ENCODE measurements around the gene RNF151.

RNF151 gene

DNA sequence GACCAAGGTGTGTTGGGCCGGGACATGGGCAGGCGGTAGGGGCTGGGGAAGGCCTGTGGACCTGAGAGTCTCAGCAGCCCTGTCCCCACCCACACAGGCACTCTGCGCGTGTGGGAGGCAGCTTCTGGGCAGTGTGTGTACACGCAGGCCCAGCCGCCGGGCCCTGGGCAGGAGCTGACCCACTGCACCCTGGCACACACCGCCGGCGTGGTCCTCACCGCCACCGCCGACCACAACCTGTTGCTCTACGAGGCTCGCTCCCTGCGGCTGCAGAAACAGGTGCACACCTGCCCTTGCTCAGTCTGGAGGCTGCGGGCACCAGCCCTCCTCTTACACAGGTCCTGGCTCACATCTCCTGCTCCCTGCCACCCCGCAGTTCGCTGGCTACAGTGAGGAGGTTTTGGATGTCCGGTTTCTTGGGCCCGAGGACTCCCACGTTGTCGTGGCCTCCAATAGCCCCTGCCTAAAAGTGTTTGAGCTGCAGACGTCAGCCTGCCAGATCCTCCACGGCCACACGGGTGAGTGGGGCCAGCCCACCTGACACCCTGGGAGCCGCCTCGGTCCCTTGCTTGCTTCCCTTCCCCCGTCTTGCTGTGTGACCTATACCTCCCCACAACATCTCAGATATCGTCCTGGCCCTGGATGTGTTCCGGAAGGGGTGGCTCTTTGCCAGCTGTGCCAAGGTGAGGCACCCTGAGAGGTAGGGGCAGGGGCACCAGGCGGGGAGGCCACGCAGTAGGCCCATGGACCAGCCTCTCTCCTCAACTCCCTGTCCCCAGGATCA is 9.0 kb downstream of the RNF151 start:
- ChIA-PET CTCF (no interaction called here), POLR2A (interaction anchor here (0.8 to 3.3 kb wide), 2 partner anchors 9 to 11 kb away, joined by 3 to 28 read pairs; partner anchors contain the start of genes GFER and RPS2)
- no peak for DNase-seq (ENCODE audit: extremely low spot score)
- TF ChIP-seq CTBP1 (IDR thresholded peaks at IDR 0.05; ENCODE audit: borderline replicate concordance) (no peak), FOXA1 (IDR thresholded peaks at IDR 0.05) (no peak), TARDBP (IDR thresholded peaks at IDR 0.05) (no peak), SUZ12 (IDR thresholded peaks at IDR 0.05) (no peak), L3MBTL2 (conservative IDR thresholded peaks at IDR 0.05) (no peak), ZNF384 (IDR thresholded peaks at IDR 0.05) (no peak), SP1 (IDR thresholded peaks at IDR 0.05) (no peak), ARNT (IDR thresholded peaks at IDR 0.05) (no peak)
- TF ChIP-seq, protein P1, sequence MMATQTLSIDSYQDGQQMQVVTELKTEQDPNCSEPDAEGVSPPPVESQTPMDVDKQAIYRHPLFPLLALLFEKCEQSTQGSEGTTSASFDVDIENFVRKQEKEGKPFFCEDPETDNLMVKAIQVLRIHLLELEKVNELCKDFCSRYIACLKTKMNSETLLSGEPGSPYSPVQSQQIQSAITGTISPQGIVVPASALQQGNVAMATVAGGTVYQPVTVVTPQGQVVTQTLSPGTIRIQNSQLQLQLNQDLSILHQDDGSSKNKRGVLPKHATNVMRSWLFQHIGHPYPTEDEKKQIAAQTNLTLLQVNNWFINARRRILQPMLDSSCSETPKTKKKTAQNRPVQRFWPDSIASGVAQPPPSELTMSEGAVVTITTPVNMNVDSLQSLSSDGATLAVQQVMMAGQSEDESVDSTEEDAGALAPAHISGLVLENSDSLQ (IDR thresholded peaks at IDR 0.05): no peak

DNA sequence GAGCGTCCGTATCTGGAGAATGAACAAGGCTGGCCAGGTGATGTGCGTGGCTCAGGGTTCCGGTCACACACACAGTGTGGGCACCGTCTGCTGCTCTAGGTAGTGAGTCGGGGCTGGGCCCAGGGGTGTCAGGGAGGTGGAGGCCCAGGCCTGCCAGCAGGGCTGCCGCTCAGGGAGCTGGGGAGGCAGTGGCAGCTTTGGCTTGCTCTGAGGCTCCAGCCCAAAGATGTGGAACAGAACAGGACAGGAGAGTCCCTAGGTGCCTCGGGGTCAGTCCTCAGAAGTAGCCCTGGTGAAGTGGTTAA is 9.5 kb downstream of the RNF151 start:
- POLR2A ChIA-PET: interaction anchor here (0.6 to 3.1 kb wide), 2 partner anchors 11 to 33 kb away, joined by 3 to 45 read pairs; partner anchors contain the start of genes MSRB1, RNF151 and RPS2
- CTCF ChIA-PET: no interaction called here

GRCh38 chr16:1976951-1977874 is 10.6 kb downstream of the RNF151 start:
- CTCF ChIA-PET: no interaction called here
- POLR2A ChIA-PET: interaction anchor here (0.6 to 3.1 kb wide), 2 partner anchors 12 to 18 kb away, joined by 4 to 45 read pairs; partner anchors contain the start of genes NDUFB10, RNF151 and RPS2
- no peak for DNase-seq (ENCODE audit: extremely low spot score)
- no peak for TF ChIP-seq HDGF (IDR thresholded peaks at IDR 0.05; ENCODE audit: borderline replicate concordance)
- no peak for TF ChIP-seq NFRKB (IDR thresholded peaks at IDR 0.05)
- TF ChIP-seq FOXK2 (IDR thresholded peaks at IDR 0.05): no peak
- TF ChIP-seq FOXA1 (IDR thresholded peaks at IDR 0.05): no peak
- TF ChIP-seq BHLHE40 (IDR thresholded peaks at IDR 0.05; ENCODE audit: borderline replicate concordance): no peak
- no peak for TF ChIP-seq SP1 (IDR thresholded peaks at IDR 0.05)
- TF ChIP-seq ZNF384 (IDR thresholded peaks at IDR 0.05): no peak
- no peak for TF ChIP-seq ELF4 (IDR thresholded peaks at IDR 0.05)
- TF ChIP-seq L3MBTL2 (conservative IDR thresholded peaks at IDR 0.05): no peak
- TF ChIP-seq FOXM1 (IDR thresholded peaks at IDR 0.05; ENCODE audit: borderline replicate concordance): no peak
- no peak for TF ChIP-seq TARDBP (IDR thresholded peaks at IDR 0.05)
- TF ChIP-seq LEF1 (IDR thresholded peaks at IDR 0.05; ENCODE audit: borderline replicate concordance): no peak
- TF ChIP-seq, protein P1 (IDR thresholded peaks at IDR 0.05): no peak
- TF ChIP-seq SUZ12 (IDR thresholded peaks at IDR 0.05): no peak
- TF ChIP-seq ARNT (IDR thresholded peaks at IDR 0.05): no peak
- TF ChIP-seq CTBP1 (IDR thresholded peaks at IDR 0.05; ENCODE audit: borderline replicate concordance): no peak

More for the DNA sequence above, 9.5 kb downstream of the RNF151 start:
- TF ChIP-seq ARNT (IDR thresholded peaks at IDR 0.05) (no peak), HDGF (IDR thresholded peaks at IDR 0.05; ENCODE audit: borderline replicate concordance) (no peak), SUZ12 (IDR thresholded peaks at IDR 0.05) (no peak), SP1 (IDR thresholded peaks at IDR 0.05) (no peak)
- DNase-seq (ENCODE audit: extremely low spot score): no peak

DNA sequence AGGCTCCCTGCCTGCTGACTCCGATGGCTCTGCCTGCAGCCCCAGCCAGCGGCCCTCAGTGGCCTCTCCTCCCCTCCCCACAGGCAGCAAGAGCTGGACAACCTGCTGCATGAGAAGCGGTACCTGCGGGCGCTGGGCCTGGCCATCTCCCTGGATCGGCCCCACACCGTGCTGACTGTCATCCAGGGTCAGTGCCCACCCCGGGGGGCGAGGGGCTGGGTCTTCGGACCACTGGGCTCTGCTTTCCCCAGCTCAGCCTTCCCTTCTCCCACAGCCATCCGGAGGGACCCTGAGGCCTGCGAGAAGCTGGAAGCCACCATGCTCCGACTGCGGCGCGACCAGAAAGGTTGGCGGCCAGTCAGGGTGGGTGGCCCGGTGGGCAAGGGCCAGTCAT is 11.2 kb downstream of the RNF151 start:
- CTCF ChIA-PET: no interaction called here
- TF ChIP-seq SUZ12 (IDR thresholded peaks at IDR 0.05): no peak
- TF ChIP-seq LEF1 (IDR thresholded peaks at IDR 0.05; ENCODE audit: borderline replicate concordance): no peak
- TF ChIP-seq, protein P1 (IDR thresholded peaks at IDR 0.05): no peak
- no peak for TF ChIP-seq TARDBP (IDR thresholded peaks at IDR 0.05)
- TF ChIP-seq HDGF (IDR thresholded peaks at IDR 0.05; ENCODE audit: borderline replicate concordance): no peak
- DNase-seq (ENCODE audit: extremely low spot score): no peak
- POLR2A ChIA-PET: interaction anchor here (3.1 kb wide), 1 partner anchor 13 kb away, joined by 45 read pairs; the partner anchor contains the start of genes RNF151 and RPS2

DNA sequence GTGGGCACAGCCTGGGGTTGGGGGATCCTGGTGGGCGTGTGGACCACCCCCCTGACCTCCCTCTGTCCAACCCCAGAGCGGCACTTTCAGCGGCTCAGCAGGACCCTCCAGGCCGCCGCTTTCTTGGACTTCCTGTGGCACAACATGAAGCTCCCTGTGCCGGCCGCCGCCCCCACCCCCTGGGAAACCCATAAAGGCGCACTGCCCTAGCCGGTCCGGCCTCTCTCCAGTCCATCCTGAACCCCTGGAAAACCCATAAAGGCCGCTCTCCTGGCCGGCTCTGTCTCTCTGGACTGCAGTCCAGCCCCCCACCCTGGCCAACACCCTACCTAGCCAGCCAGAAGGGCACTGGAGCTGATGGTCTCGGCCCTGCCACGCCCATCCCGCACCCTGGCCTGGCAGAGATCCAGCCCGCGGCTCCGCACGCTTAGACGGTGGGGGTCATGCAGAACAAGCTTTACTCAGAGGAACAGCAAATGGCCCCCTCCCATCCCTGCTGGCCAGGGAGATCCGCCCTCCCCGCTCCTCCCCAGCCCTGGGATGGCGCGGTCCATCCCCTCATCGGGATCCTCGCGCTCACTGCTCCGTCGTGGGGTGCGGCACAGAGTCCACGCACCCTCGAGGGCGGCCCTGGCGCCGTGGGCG is 11.9 kb downstream of the RNF151 start:
- no peak for DNase-seq (ENCODE audit: extremely low spot score)
- ChIA-PET CTCF (no interaction called here), POLR2A (interaction anchor here (3.1 kb wide), 1 partner anchor 13 kb away, joined by 45 read pairs; the partner anchor contains the start of genes RNF151 and RPS2)
- TF ChIP-seq SUZ12 (IDR thresholded peaks at IDR 0.05) (no peak), FOXK2 (IDR thresholded peaks at IDR 0.05) (no peak), ZNF384 (IDR thresholded peaks at IDR 0.05) (no peak), BHLHE40 (IDR thresholded peaks at IDR 0.05; ENCODE audit: borderline replicate concordance) (no peak), FOXM1 (IDR thresholded peaks at IDR 0.05; ENCODE audit: borderline replicate concordance) (no peak), FOXA1 (IDR thresholded peaks at IDR 0.05) (no peak), TARDBP (IDR thresholded peaks at IDR 0.05) (no peak), NFRKB (IDR thresholded peaks at IDR 0.05) (no peak), ARNT (IDR thresholded peaks at IDR 0.05) (no peak), HDGF (IDR thresholded peaks at IDR 0.05; ENCODE audit: borderline replicate concordance) (no peak), LEF1 (IDR thresholded peaks at IDR 0.05; ENCODE audit: borderline replicate concordance) (no peak), CTBP1 (IDR thresholded peaks at IDR 0.05; ENCODE audit: borderline replicate concordance) (no peak), L3MBTL2 (conservative IDR thresholded peaks at IDR 0.05) (no peak), ELF4 (IDR thresholded peaks at IDR 0.05) (no peak), SP1 (IDR thresholded peaks at IDR 0.05) (no peak)
- TF ChIP-seq, protein P1 (IDR thresholded peaks at IDR 0.05): no peak

Data from HEK293T (cell line).